Glutamatergic neuron (in vitro differentiated cells): ENCODE data around the gene ELMO3. TPM values are rescaled to one million over a fixed set of nuclear protein-coding genes. Genes with fewer than 3 reads are reported as not detected.

Experiments
- DNase-seq: peaks from one replicate; pipeline ENCODE4 v3.0.0; 2022
- H3K27ac Mint-ChIP-seq: one replicate; pipeline ENCODE4 v1.8.0; 2020; ENCODE audit warnings: mild to moderate bottlenecking, mixed read lengths, inconsistent platforms; ENCODE audit not compliant: unreplicated experiment
- H3K27me3 Mint-ChIP-seq: one replicate; pipeline ENCODE4 v1.8.0; 2020; ENCODE audit warnings: mild to moderate bottlenecking, moderate library complexity, mixed read lengths, inconsistent platforms; ENCODE audit not compliant: unreplicated experiment
- H3K36me3 Mint-ChIP-seq: one replicate; pipeline ENCODE4 v1.8.0; 2020; ENCODE audit warnings: mild to moderate bottlenecking, mixed read lengths, inconsistent platforms; ENCODE audit not compliant: unreplicated experiment
- H3K4me1 Mint-ChIP-seq: one replicate; pipeline ENCODE4 v1.8.0; 2020; ENCODE audit warnings: mild to moderate bottlenecking, low read depth, mixed read lengths, inconsistent platforms; ENCODE audit not compliant: unreplicated experiment
- H3K4me3 Mint-ChIP-seq: one replicate; pipeline ENCODE4 v1.8.0; 2020; ENCODE audit warnings: mild to moderate bottlenecking, mixed read lengths, inconsistent platforms; ENCODE audit not compliant: unreplicated experiment
- H3K9me3 Mint-ChIP-seq: one replicate; pipeline ENCODE4 v1.8.0; 2020; ENCODE audit warnings: mild to moderate bottlenecking, moderate library complexity, mixed read lengths, inconsistent platforms; ENCODE audit not compliant: unreplicated experiment
- total RNA-seq: library from RNA; stranded (reverse); fragmentation: NEBNext Ultra II Directional; extraction: Animal tissue kit (Norgen Biotek cat#: 25700); gene quantifications from one replicate; pipeline ENCODE4 v1.2.1, GENCODE V29; 2021; ENCODE audit not compliant: unreplicated experiment
- TF ChIP-seq, protein P1 (sequence below): fragments of 200-600 bp; sonication (generic); IDR thresholded peaks from one replicate; pipeline ENCODE4 v1.5.0; 2021; ENCODE audit not compliant: partially characterized antibody, unreplicated experiment

The ELMO3 gene
- total RNA-seq, 1 donor from 2014 or later: 2.1 TPM

DNA sequence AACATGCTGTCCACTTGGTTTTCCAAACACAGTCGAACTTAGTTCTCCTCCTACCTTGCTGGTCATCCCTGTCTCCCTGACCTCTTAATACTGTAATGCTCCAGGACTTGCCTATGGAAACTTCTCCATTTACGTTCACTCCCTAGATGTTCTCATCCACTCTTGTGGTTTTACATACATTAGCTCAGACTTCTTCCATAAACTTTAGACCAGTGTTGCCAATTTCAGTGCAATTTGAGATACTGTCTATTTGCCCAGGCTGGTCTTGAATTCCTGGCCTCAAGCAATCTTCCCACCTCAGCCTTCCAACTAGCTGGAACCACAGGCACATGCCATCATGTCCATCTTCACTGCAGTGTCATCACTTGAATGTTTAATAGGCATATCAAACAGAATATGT lies 16.6 kb upstream of the ELMO3 start:
- H3K36me3 Mint-ChIP-seq: no peaks in the 10 kb centered on the region
- DNase-seq: no peak
- TF ChIP-seq, protein P1, sequence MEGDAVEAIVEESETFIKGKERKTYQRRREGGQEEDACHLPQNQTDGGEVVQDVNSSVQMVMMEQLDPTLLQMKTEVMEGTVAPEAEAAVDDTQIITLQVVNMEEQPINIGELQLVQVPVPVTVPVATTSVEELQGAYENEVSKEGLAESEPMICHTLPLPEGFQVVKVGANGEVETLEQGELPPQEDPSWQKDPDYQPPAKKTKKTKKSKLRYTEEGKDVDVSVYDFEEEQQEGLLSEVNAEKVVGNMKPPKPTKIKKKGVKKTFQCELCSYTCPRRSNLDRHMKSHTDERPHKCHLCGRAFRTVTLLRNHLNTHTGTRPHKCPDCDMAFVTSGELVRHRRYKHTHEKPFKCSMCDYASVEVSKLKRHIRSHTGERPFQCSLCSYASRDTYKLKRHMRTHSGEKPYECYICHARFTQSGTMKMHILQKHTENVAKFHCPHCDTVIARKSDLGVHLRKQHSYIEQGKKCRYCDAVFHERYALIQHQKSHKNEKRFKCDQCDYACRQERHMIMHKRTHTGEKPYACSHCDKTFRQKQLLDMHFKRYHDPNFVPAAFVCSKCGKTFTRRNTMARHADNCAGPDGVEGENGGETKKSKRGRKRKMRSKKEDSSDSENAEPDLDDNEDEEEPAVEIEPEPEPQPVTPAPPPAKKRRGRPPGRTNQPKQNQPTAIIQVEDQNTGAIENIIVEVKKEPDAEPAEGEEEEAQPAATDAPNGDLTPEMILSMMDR: no peak
- H3K27me3 Mint-ChIP-seq: peaks cover 10% of the 10 kb centered on the region
- H3K4me1 Mint-ChIP-seq: peaks cover 12% of the 10 kb centered on the region
- H3K27ac Mint-ChIP-seq: no peak overlapping the region
- H3K9me3 Mint-ChIP-seq: peaks cover 10% of the 10 kb centered on the region
- H3K4me3 Mint-ChIP-seq: no peak overlapping the region

DNA sequence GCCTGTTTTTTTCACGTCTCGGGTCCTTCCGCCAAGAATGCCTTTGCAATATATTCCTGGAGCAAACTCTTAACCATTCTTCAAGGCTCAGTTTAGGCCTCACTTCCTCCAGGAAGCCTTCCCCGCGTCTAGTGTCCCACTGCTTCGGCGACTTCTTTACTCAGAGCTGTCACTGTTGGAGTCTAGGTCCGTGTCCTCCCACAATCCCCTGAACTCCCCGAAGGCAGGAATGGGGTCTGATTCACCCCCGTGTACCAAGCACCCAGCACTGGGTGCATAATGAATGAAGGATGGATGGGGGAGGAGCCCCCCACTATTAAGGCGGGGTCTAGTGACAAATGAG lies 15.7 kb upstream of the ELMO3 start:
- H3K27ac Mint-ChIP-seq: no peak overlapping the region
- H3K9me3 Mint-ChIP-seq: peaks cover 5% of the 10 kb centered on the region
- no peak for DNase-seq
- no peaks in the 10 kb centered on the region for H3K36me3 Mint-ChIP-seq
- TF ChIP-seq, protein P1: no peak
- peaks cover 12% of the 10 kb centered on the region for H3K4me1 Mint-ChIP-seq
- H3K4me3 Mint-ChIP-seq: no peak overlapping the region
- peaks cover 8% of the 10 kb centered on the region for H3K27me3 Mint-ChIP-seq

DNA sequence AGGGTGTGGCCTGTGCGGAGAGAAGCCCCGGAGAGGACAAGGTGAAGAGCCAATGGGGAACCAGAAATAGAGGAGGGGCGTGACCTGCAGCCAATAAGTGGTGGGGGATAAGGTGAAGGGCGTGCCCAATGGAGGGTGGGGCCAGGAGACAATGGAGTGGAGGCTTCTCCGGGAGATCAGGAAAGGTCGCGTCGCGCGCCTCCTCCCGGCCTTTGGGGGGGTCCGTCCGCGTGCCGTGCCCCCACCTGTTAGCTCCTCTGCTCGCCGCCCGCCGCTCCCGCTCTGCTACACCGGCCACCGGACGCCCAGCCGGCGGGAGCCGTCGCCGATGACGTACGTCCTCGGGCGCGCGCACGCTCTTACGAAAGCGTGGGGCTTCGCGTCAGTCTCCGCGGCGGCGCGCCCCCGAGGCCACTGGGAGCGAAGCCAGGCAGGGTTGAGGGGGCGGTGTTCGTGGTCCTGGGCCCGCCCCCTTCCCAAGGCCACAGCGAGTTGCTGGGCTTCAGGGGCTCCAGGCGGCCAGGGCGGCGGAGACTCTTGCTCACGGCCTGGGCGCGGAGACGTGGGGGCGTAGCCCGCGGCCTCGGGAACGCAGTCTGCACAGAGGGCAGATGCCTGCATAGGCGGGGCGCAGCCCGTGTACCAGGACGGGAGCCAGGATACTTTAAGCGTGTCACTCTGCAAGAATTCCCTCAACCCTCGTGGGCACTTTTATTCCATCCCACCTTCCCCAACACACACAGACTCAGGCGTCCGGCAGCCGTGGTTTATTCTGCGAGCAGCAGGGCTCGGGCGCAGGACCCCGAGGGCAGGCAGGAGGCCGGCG lies 15.1 kb upstream of the ELMO3 start, which contains the start of gene MATCAP1:
MATCAP1 (minus strand) TSS at position 337 of the 826 bp plus-strand sequence. CDS start 3,353 bp downstream, outside the sequence.
- DNase-seq: peak; percentile 98
- Mint-ChIP-seq H3K9me3 (peaks cover 5% of the 10 kb centered on the region), H3K4me3 (peak within 1 kb of the TSS; percentile 71), H3K27me3 (peaks cover 4% of the 10 kb centered on the region), H3K4me1 (peaks cover 8% of the 10 kb centered on the region), H3K36me3 (no peaks in the 10 kb centered on the region), H3K27ac (no peak within 1 kb of the TSS)
- TF ChIP-seq, protein P1: no peak

DNA sequence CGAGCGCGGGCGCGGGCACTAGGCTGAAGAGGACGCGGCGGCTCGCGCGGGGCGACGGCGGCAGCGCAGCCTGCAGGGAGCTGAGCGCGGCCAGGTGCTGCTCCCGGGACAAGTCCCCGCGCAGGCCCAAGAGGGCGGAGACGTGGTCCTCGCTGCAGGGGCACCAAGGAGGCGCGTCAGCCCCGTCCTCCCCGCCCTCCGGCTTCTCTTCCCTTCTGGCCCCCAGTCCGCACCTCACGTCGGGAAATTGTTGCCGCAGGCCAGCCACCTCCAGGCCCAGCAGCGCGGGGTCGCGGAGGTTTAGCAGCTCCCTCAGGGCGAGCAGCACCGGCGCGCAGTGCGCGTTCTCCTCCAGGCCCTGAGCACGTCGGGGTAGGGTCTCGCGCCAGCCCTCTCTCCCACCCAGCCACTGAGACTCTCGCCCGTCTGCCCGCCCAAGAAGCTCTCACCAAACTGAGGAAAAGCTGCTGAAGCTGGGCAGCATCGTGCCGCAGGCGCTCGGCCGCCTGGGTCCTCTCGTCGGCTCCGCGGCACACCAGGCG lies 14.4 kb upstream of the ELMO3 start:
- Mint-ChIP-seq H3K36me3 (no peaks in the 10 kb centered on the region), H3K4me3 (peak overlapping the region; percentile 71), H3K27ac (no peak overlapping the region), H3K9me3 (peaks cover 7% of the 10 kb centered on the region), H3K27me3 (peaks cover 3% of the 10 kb centered on the region), H3K4me1 (peaks cover 6% of the 10 kb centered on the region)
- peak; percentile 51 for DNase-seq
- TF ChIP-seq, protein P1: no peak
